ENCODE results near the gene TIMM22. TPM values are rescaled to one million over a fixed set of nuclear protein-coding genes. Genes with fewer than 3 reads are reported as not detected.
"Not testable (repeated sequence)": the region's sequence is repeated elsewhere in the genome, so short reads cannot be mapped to it uniquely, and the experiment has no call there.

TIMM22 gene
- total and polyA plus RNA-seq, 8 donors: 0.29 to 22.6 (median 8.7) TPM

DNA sequence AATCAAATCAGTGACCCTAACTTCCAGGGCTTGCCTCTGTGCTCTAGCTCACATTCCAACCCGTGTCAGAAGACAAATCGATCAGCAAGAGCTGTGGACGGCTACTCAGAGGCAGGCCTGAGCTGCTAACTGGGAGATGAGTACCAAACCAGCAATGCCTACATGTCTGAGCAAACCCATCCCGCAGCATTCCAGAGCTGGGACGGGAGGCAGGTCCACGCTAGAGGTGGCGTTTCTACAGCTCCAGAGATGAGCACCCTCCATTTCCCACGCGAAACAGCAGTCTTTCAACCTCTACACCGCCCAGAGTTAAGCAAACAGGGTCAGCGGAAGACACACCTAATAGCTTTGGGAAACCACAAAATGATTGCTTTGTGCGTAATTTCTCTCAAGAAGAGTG lies 23.9 kb upstream of the TIMM22 start:
- DNase-seq: no peak
- WGBS, 5 donors: 63 to 78% (median 72%) methylated on average over 10 to 12 of the region's 12 CpGs
- no peak overlapping the region for H3K4me3 ChIP-seq
- peaks cover 0 to 15% (median 4%) of the 10 kb centered on the region in 3 donors for H3K27me3 ChIP-seq
- peak overlapping the region in 1 of 5 donors; percentile 84 for H3K27ac ChIP-seq
- H3K4me1 ChIP-seq: peaks cover 0 to 60% (median 34%) of the 10 kb centered on the region in 4 donors
- H3K9me3 ChIP-seq: no peaks in the 10 kb centered on the region
- TF ChIP-seq EP300 (IDR thresholded peaks at IDR 0.05) (no peak), POLR2AphosphoS5 (IDR thresholded peaks at IDR 0.05) (no peak), POLR2A (IDR thresholded peaks at IDR 0.05) (no peak), CTCF (IDR thresholded peaks at IDR 0.05) (no peak)
- intact Hi-C loops (cut with DNase I; ENCODE audit: low total_unique reads): no loop called here
- no peaks in the 10 kb centered on the region for H3K36me3 ChIP-seq

DNA sequence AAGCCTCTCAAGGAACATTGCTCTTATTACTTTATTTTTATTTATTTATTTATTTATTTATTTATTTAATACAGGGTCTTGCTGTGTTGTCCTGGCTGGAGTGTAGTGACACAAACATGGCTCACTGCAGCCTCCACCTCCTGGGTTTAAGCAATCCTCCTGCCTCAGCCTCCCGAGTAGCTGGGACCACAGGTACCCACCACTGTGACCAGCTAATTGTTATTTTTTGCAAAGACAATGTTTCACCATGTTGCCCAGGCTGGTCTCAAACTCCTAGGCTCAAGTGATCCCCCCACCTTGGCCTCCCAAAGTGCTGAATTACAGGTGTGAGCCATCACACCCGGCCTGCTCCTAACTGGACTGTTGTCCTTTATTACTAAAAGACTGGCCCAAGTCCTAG lies 22.2 kb upstream of the TIMM22 start:
- peak overlapping the region in 2 of 5 donors; percentile 37 to 95 for H3K27ac ChIP-seq
- intact Hi-C loops (cut with DNase I; ENCODE audit: low total_unique reads): not testable (repeated sequence)

DNA sequence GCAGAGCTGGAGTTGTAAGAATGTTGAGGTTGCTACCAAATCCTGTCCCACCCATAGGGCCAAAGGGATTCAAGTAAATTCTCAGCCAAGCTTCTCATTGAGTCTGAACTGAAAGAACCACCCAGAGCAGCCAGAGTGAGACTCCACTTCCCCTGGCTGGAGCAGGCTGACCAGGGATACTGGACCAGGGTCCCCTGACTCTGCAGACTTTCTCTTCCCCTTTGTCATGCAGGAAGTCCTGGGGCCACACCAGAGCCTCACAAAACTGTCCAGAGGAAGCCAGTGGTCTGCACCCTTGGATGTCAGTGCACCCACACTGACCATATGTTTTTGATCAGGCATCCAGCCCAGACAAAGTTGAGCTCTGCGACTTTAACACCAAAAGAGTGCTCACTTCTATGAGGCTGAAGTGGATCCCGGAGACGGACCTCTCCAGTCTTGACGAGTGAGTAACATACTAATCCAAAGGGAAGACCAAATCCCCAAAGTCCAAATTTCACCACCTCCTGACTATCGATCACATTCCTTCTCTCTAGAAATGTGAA lies 21.5 kb upstream of the TIMM22 start:
- peaks cover 0 to 24% (median 12%) of the 10 kb centered on the region in 3 donors for H3K27me3 ChIP-seq
- WGBS, 5 donors: 61 to 83% (median 69%) methylated on average over 5 of the region's 5 CpGs
- intact Hi-C loops (cut with DNase I; ENCODE audit: low total_unique reads): no loop called here
- H3K9me3 ChIP-seq: no peaks in the 10 kb centered on the region
- TF ChIP-seq EP300 (IDR thresholded peaks at IDR 0.05): no peak
- TF ChIP-seq POLR2A (IDR thresholded peaks at IDR 0.05): no peak
- TF ChIP-seq CTCF (IDR thresholded peaks at IDR 0.05): no peak
- TF ChIP-seq POLR2AphosphoS5 (IDR thresholded peaks at IDR 0.05): no peak
- no peaks in the 10 kb centered on the region for H3K36me3 ChIP-seq
- peak overlapping the region in 4 of 5 donors; percentile 35 to 95 (median 60) for H3K27ac ChIP-seq
- H3K4me3 ChIP-seq: no peak overlapping the region
- H3K4me1 ChIP-seq: peaks cover 16 to 53% (median 32%) of the 10 kb centered on the region in 4 donors
- no peak for DNase-seq

More for the DNA sequence above, 22.2 kb upstream of the TIMM22 start:
- H3K4me3 ChIP-seq, H3K9me3 ChIP-seq, H3K36me3 ChIP-seq, DNase-seq: not testable (repeated sequence)
- H3K4me1 ChIP-seq: peaks cover 10 to 53% (median 30%) of the 10 kb centered on the region in 4 donors
- peaks cover 0 to 24% (median 12%) of the 10 kb centered on the region in 3 donors for H3K27me3 ChIP-seq
- 83 to 93% (median 87%) methylated on average over 2 of the region's 2 CpGs for WGBS, 5 donors

DNA sequence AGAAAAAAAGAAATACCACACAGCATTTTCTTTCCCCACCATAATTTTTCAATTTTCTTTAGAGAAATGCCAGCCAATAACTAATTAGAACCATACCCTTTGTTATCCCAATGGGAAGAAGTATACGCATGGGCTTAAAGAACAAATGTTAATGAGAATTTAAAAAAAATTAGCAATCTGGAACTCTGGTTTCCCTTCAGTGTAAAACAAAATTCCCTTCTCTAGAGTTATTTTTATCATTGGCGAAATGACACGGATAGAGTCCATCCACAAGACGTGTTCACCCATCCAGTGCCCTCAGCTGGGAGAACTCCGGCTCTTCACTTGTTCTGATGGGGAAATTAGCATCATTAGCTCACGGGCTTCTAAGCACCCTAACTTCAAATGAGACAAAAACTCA lies 20.6 kb upstream of the TIMM22 start:
- 82 to 93% (median 85%) methylated on average over 6 of the region's 6 CpGs for WGBS, 5 donors
- intact Hi-C loops (cut with DNase I; ENCODE audit: low total_unique reads): no loop called here
- H3K4me1 ChIP-seq: peaks cover 20 to 54% (median 36%) of the 10 kb centered on the region in 4 donors
- peaks cover 0 to 24% (median 12%) of the 10 kb centered on the region in 3 donors for H3K27me3 ChIP-seq
- H3K27ac ChIP-seq: peak overlapping the region in 3 of 5 donors; percentile 35 to 95 (median 83)
- no peak for TF ChIP-seq POLR2A (IDR thresholded peaks at IDR 0.05)
- TF ChIP-seq EP300 (IDR thresholded peaks at IDR 0.05): no peak
- no peak for TF ChIP-seq POLR2AphosphoS5 (IDR thresholded peaks at IDR 0.05)
- TF ChIP-seq CTCF (IDR thresholded peaks at IDR 0.05): no peak
- H3K36me3 ChIP-seq: no peaks in the 10 kb centered on the region
- no peaks in the 10 kb centered on the region for H3K9me3 ChIP-seq
- no peak for DNase-seq
- no peak overlapping the region for H3K4me3 ChIP-seq

DNA sequence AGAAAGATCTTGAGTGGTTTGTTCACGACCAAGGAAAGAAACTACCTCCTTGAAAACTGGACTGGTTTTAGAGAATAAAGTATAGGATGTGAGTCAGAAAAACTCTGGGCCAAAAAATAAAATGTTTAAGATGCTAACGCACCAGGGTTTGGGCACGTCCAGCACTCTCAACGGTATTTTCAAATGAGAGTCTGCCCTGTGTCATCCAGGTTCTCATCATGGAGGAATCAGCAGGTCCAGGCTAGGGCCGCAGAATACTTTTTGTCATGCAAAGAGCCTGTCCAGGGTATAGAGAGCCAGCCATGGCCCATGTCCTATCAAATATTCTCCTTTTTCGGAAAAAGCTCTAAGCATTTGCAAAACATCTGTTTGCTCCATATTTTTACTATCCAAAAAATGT lies 19.8 kb upstream of the TIMM22 start:
- no peak for DNase-seq
- peaks cover 20 to 54% (median 36%) of the 10 kb centered on the region in 4 donors for H3K4me1 ChIP-seq
- peak overlapping the region in 3 of 5 donors; percentile 73 to 95 (median 83) for H3K27ac ChIP-seq
- H3K27me3 ChIP-seq: peaks cover 0 to 24% (median 12%) of the 10 kb centered on the region in 3 donors
- TF ChIP-seq POLR2AphosphoS5 (IDR thresholded peaks at IDR 0.05) (peak in 1 of 3 donors; percentile 8), CTCF (IDR thresholded peaks at IDR 0.05) (no peak)
- intact Hi-C loops (cut with DNase I; ENCODE audit: low total_unique reads): no loop called here
- H3K9me3 ChIP-seq: no peaks in the 10 kb centered on the region
- peak overlapping the region in 3 of 4 donors; percentile 75 to 90 (median 85) for H3K4me3 ChIP-seq
- no peaks in the 10 kb centered on the region for H3K36me3 ChIP-seq
- 72 to 89% (median 77%) methylated on average over 6 of the region's 6 CpGs for WGBS, 5 donors

Measured in stomach (tissue), 9 donors.